ENCODE measurements around the gene TPRA1. TPM values are rescaled to one million over a fixed set of nuclear protein-coding genes. Genes with fewer than 3 reads are reported as not detected.

TPRA1 gene
- total and polyA plus RNA-seq, 2 of the 4 experiments (the other 2 are of a cell fraction) = 17.9 to 40.1 TPM

- DNase-seq = no peak
- intact Hi-C loops (cut with micrococcal nuclease) = no loop called here
- Histone ChIP-seq H3K56ac (ENCODE audit: extremely low read depth, insufficient read depth, low read length) (no peak overlapping the region), H3K4me1 (ENCODE audit: control insufficient read depth, insufficient read depth, low read length) (peaks cover 21% of the 10 kb centered on the region), H4K91ac (ENCODE audit: insufficient read depth, low read depth, low read length) (no peak overlapping the region), H3K4ac (ENCODE audit: low read depth, low read length) (no peak overlapping the region; the same call in 1 of the 2 replicates), H2BK15ac (ENCODE audit: low read depth, low read length) (no peak overlapping the region), H3K27me3 (ENCODE audit: control insufficient read depth, insufficient read depth, low read length) (no peaks in the 10 kb centered on the region), H2AFZ (replicated peaks; ENCODE audit: low read length, poor library complexity) (no peak overlapping the region), H2BK5ac (ENCODE audit: low read depth, low read length, poor library complexity, severe bottlenecking) (no peak overlapping the region), H3K23ac (ENCODE audit: low read depth, low read length) (no peak overlapping the region), H3K36me3 (ENCODE audit: control insufficient read depth, insufficient read depth, low read length) (no peaks in the 10 kb centered on the region), H2AK9ac (replicated peaks; ENCODE audit: low read depth, low read length, poor library complexity) (peak overlapping the region; percentile 30), H3K18ac (ENCODE audit: low read depth, low read length) (no peak overlapping the region), H2BK120ac (ENCODE audit: low read depth, low read length) (no peak overlapping the region), H3K27ac (ENCODE audit: insufficient read depth, low read length) (no peak overlapping the region), H4K20me1 (ENCODE audit: insufficient read depth, low read length) (peaks cover 66% of the 10 kb centered on the region), H3K14ac (replicated peaks; ENCODE audit: low read depth, low read length) (no peak overlapping the region), H4K5ac (ENCODE audit: low read depth, low read length) (no peak overlapping the region), H4K8ac (ENCODE audit: low read depth in 2 of 2, low read length in 2 of 2) (no peak overlapping the region), H2AK5ac (ENCODE audit: low read depth, low read length) (no peak overlapping the region), H3K4me2 (ENCODE audit: low read depth, low read length) (no peak overlapping the region), H3K9me1 (ENCODE audit: insufficient read depth, low read length) (peaks cover 41% of the 10 kb centered on the region), H3K9me3 (ENCODE audit: control insufficient read depth, insufficient read depth, low read length) (no peaks in the 10 kb centered on the region), H3K79me1 (ENCODE audit: low read depth in 1 of 2, low read length in 2 of 2) (peaks cover 11 to 68% of the 10 kb centered on the region in 2 experiments), H2BK20ac (ENCODE audit: low read depth, low read length) (no peak overlapping the region), H3K9ac (ENCODE audit: low read depth, low read length) (no peak overlapping the region), H3K4me3 (ENCODE audit: insufficient read depth, low read depth, low read length) (no peak overlapping the region)
- TF ChIP-seq RAD21 (IDR thresholded peaks at IDR 0.05; ENCODE audit: low read length) = no peak
- TF ChIP-seq CEBPB (IDR thresholded peaks at IDR 0.05; ENCODE audit: low read depth, low read length) = no peak
- TF ChIP-seq ELK1 (IDR thresholded peaks at IDR 0.05; ENCODE audit: borderline replicate concordance, low read depth, low read length) = no peak
- no peak for TF ChIP-seq CHD1 (IDR thresholded peaks at IDR 0.05; ENCODE audit: low read depth, low read length)
- TF ChIP-seq BHLHE40 (IDR thresholded peaks at IDR 0.05; ENCODE audit: low read depth, low read length) = no peak
- TF ChIP-seq MXI1 (IDR thresholded peaks at IDR 0.05; ENCODE audit: borderline replicate concordance, low read depth, low read length) = no peak
- dilution Hi-C loops (cut with HindIII; ENCODE audit: low sequenced_read_pairs, unreplicated experiment) = no loop called here
- no peak for ATAC-seq (ENCODE audit: low read depth)
- ChIA-PET POLR2A (ENCODE audit: unreplicated experiment) (interaction anchor here (0.5 kb wide), 1 partner anchor 34 kb away, joined by 3 read pairs; no protein-coding TSS in a partner anchor), CTCF (interaction anchor here (4.2 kb wide), 1 partner anchor 13 kb away, joined by 20 read pairs; no protein-coding TSS in a partner anchor)
- no TSS peak for BruUV-seq (replicated peaks)
- WGBS, 2 experiments (ENCODE audit: extremely low coverage in 2 of 2, insufficient read length in 1 of 2) = 100% methylated on average over 1 of the region's 4 CpGs; no CpG with 5 or more reads in 1 of the 2 experiments
- in situ Hi-C loops (cut with MboI; ENCODE audit: low sequenced_read_pairs) = no loop called here
Observed at GRCh38 chr3:127587876-127588275, 2.7 kb downstream of the TPRA1 start.
